22Rv1 (cell line): ENCODE measurements around the gene ELOVL1.

ENCODE experiments used
- H3K27ac ChIP-seq: fragments of 450-650 bp; 2 replicates; pipeline ENCODE4 v1.5.1; 2017
- CTCF ChIP-seq: fragments of 450-650 bp; IDR thresholded peaks from 2 replicates; pipeline ENCODE4 v1.5.1; 2017; ENCODE audit warnings: mild to moderate bottlenecking
- ZFX ChIP-seq: fragments of 450-650 bp; IDR thresholded peaks from 2 replicates; pipeline ENCODE4 v1.6.1; 2017; ENCODE audit warnings: antibody characterized with exemption, borderline replicate concordance

Gene ELOVL1

GRCh38 chr1:43324810-43325209, 43.0 kb downstream of the ELOVL1 start:
- TF ChIP-seq ZFX = no peak
- TF ChIP-seq CTCF = no peak
- no peak overlapping the region for H3K27ac ChIP-seq

DNA sequence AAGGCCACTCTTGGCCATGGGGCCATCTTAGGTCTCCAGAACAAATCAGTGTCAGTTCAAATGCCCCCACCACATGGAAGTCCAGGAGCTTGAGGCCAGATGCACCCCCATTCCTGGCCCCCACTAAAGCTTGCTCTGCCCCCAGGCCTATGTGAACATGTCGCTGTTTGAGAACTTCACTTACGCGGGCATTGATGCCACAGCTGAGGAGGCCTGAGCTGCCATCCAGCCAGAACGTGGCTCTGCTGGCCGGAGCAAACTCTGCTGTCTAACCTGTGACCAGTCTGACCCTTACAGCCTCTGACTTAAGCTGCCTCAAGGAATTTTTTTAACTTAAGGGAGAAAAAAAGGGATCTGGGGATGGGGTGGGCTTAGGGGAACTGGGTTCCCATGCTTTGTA, 45.3 kb downstream of the ELOVL1 start:
- H3K27ac ChIP-seq = no peak overlapping the region
- TF ChIP-seq ZFX (no peak), CTCF (no peak)

GRCh38 chr1:43321331-43321891, 46.4 kb downstream of the ELOVL1 start:
- no peak for TF ChIP-seq ZFX
- TF ChIP-seq CTCF = no peak
- no peak overlapping the region for H3K27ac ChIP-seq

DNA sequence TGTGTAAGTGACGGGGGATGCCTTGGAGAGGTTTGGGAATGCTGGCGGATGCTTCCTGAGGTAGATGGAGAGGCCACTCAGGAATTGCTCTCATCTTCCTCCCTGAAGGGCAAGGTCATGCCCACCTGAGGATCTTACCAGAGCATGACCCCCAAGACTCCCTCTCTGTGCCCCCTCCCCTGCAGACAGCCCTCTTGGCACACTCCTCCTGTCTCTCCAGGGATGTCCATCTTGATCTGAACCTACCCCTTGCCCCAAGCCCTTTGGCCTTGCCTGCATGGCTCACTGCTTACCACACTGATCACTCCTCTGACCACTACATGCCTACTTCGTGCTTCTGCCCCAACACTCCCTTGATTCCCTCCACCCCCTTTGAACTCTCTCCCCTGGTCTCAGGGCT, 48.0 kb downstream of the ELOVL1 start:
- H3K27ac ChIP-seq = no peak overlapping the region
- no peak for TF ChIP-seq ZFX
- no peak for TF ChIP-seq CTCF

- TF ChIP-seq CTCF = no peak
- TF ChIP-seq ZFX = no peak
- no peak overlapping the region for H3K27ac ChIP-seq
Observed at GRCh38 chr1:43319288-43319687, 48.5 kb downstream of the ELOVL1 start.

DNA sequence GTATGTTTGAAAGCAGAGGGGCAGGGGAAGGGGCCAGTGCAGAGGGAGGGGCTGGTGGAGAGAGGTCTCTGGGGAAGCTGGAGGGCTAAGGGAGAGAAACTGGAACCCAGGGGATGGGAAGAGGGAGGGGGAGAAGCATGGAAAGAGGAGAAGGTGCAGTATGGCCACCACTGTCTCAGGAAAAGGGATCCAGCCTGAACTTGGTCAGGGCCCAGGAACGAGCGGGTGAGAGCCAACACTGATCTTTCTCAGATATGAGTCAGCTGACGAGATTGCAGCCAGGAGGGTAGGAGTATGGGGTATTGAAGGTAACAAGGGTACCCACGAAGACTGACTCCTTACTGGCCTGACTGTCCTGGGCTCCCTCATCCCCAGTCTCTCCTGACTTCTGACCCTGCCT, 49.0 kb downstream of the ELOVL1 start:
- no peak for TF ChIP-seq CTCF
- no peak for TF ChIP-seq ZFX
- no peak overlapping the region for H3K27ac ChIP-seq

DNA sequence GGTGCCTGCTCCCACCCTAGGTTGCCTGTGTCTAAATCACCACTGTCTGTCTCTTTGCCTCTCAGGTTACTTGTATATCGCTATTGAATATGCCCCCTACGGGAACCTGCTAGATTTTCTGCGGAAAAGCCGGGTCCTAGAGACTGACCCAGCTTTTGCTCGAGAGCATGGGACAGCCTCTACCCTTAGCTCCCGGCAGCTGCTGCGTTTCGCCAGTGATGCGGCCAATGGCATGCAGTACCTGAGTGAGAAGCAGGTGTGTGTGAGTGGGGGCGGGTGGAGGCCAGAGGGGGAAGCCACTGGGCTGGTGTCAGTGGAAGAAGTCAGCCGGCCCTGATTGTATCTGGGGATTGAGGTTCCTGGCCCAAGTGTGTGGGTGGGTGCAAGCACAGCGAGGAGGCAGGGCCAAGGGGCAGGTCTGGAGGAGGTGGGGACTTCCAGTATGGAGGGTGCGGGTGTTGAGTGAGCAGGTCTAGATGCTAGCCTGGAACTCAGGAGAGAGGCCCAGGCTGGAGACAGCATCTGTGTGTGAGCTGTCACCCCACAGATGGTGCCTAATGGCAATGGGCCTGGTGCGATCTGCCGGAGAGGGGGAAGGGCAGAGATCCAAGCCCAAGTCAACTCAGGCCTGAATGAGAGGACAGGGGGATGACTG, 49.9 kb downstream of the ELOVL1 start:
- H3K27ac ChIP-seq = no peak overlapping the region
- TF ChIP-seq ZFX (no peak), CTCF (no peak)
